D721Med (cell line): ENCODE results near the gene FAM149A.

Source experiments
- DNase-seq: peaks from one replicate; pipeline ENCODE4 v3.0.0; 2011; ENCODE audit warnings: low spot score; ENCODE audit not compliant: insufficient read length
- FAIRE-seq: peaks from 2 replicates; lab custom pipeline; 2011; peaks lifted over from hg19 to GRCh38; lab: Jason Lieb, UNC
- CTCF ChIP-seq: IDR thresholded peaks from 2 replicates; pipeline ENCODE4 v1.5.1; 2012; ENCODE audit warnings: mild to moderate bottlenecking, control low read depth; ENCODE audit not compliant: insufficient read depth; ENCODE audit errors: missing control alignments

The FAM149A gene

GRCh38 chr4:186088523-186088922 lies 16.0 kb upstream of the FAM149A start:
- FAIRE-seq (no peak), DNase-seq (no peak)
- TF ChIP-seq CTCF, result no peak

GRCh38 chr4:186092296-186092695 lies 12.2 kb upstream of the FAM149A start:
- FAIRE-seq, result no peak
- no peak for TF ChIP-seq CTCF
- no peak for DNase-seq

GRCh38 chr4:186095406-186095805 lies 9.1 kb upstream of the FAM149A start:
- no peak for DNase-seq
- no peak for TF ChIP-seq CTCF
- no peak for FAIRE-seq

GRCh38 chr4:186096681-186097165 lies 7.8 kb upstream of the FAM149A start:
- TF ChIP-seq CTCF, result no peak
- DNase-seq (no peak), FAIRE-seq (no peak)

GRCh38 chr4:186097386-186097785 lies 7.1 kb upstream of the FAM149A start:
- no peak for TF ChIP-seq CTCF
- DNase-seq (no peak), FAIRE-seq (no peak)

- no peak for TF ChIP-seq CTCF
- FAIRE-seq (no peak), DNase-seq (no peak)
These were observed 1.6 kb upstream of the FAM149A start for GRCh38 chr4:186102931-186103330.

- FAIRE-seq (no peak), DNase-seq (peak; percentile 30)
- no peak for TF ChIP-seq CTCF
These were observed 564 bp downstream of the FAM149A start for GRCh38 chr4:186104890-186105646.
